Subcutaneous adipose tissue (tissue), 4 donors: Measurements from ENCODE around the gene AEBP1. TPM values are rescaled to one million over a fixed set of nuclear protein-coding genes. Genes with fewer than 3 reads are reported as not detected.

Experiments used
- total RNA-seq, 4 donors: library from RNA; depleted of rRNA; stranded (reverse); fragments of >200 nt; gene quantifications; one replicate each; pipeline ENCODE4 v1.1.0, GENCODE V29; 2016
- TF ChIP-seq, protein P1 (sequence below): fragments of 450-650 bp; IDR thresholded peaks from one replicate; pipeline ENCODE4 v1.5.1; 2016; ENCODE audit warnings: low read depth, mild to moderate bottlenecking, control low read depth, antibody characterized with exemption, moderate library complexity

AEBP1 gene
- total RNA-seq, 4 donors from 2014 or later, result 90.2 to 183 (median 162) TPM

DNA sequence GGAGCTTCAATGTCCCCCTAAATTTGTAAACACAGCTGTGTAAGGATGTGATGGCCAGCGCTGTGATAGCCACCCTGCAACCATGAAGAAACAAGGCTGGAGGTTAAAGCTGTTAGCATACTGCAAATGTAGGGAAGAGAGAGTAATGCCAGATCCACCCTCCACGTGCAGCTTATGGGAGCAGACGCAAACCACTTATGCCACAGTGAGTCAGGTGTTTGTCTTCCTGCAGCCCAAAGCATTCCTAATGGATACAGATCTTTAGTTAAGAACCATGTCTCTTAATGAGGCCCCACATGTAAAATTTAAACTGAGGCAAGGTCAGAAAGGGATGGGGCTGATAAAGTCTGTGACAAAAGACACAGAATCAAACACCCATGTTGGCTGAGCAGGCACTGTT lies 50.6 kb downstream of the AEBP1 start:
- TF ChIP-seq, protein P1, sequence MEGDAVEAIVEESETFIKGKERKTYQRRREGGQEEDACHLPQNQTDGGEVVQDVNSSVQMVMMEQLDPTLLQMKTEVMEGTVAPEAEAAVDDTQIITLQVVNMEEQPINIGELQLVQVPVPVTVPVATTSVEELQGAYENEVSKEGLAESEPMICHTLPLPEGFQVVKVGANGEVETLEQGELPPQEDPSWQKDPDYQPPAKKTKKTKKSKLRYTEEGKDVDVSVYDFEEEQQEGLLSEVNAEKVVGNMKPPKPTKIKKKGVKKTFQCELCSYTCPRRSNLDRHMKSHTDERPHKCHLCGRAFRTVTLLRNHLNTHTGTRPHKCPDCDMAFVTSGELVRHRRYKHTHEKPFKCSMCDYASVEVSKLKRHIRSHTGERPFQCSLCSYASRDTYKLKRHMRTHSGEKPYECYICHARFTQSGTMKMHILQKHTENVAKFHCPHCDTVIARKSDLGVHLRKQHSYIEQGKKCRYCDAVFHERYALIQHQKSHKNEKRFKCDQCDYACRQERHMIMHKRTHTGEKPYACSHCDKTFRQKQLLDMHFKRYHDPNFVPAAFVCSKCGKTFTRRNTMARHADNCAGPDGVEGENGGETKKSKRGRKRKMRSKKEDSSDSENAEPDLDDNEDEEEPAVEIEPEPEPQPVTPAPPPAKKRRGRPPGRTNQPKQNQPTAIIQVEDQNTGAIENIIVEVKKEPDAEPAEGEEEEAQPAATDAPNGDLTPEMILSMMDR, result no peak

DNA sequence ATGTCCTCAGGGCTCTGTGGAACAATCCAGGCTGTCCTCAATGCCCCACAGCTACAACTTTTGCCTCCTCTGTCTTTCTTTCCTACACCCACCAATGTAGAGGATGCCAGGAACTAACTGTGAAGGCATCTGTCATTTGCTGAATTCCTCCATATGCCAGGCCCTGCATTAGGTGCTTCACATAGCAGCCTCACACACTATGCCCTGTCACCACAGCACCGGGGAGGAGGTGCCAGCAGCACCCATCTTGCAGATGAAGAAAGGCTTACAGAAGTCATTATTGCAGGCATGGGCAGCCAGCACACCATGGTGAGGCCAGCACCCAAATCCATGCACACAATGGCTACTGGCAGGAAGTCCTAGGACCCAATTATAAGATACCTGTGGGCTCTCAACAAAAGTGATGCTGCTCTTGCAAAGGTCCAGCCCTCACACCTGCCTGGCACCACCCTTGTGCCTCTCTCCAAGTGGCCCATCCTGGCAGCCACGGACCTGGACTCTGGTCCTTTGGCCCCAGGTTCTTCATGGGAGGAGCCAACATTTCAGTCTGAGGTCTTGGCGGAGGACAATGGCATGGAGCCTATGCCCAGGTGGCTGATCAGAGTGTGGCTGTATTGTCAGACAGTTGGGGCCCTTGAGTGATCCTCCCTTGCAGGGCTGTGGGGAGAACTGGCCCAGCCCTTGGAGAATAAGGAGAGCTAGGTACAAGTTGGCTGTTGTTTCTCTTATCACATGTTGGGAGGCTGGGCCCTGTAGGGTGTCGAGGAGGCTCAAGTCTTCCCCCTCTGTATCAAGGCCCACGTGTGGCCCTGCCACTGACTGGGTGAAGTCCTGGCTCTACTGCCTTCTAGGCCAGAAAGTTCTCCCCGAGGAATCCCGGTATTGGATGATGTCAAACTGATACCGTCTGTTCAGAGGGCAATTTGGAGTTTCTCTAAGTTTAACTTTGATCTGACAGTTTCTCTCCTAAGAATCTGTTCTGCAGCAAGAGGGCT lies 51.3 kb downstream of the AEBP1 start:
- TF ChIP-seq, protein P1, result no peak

DNA sequence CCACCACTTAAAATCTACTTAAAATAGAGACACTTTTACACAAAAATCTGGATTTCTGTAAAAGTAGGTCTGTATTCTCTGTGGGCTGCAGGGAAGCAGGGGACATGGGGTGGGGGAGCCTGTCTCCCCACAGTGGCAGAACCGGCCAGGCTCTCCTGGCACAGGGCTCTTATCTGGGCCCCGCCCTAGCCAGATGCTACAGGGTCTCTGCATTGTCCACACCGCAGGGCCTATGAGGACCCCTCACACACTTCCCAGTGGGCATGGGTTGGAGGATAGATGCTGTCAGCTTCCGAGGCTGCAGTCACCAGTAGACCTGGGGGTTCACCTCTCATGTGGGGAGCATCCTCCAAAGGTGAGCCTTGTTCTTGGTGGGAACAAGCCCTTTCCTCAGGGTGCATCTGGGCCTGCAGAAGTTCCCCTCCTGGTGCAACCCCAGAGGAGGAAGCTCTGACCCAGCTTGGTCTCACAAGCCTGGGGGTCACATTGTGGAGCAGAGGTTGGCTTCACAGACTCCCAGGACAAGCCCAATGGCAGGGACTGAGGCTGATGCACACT lies 52.4 kb downstream of the AEBP1 start:
- TF ChIP-seq, protein P1, result no peak

DNA sequence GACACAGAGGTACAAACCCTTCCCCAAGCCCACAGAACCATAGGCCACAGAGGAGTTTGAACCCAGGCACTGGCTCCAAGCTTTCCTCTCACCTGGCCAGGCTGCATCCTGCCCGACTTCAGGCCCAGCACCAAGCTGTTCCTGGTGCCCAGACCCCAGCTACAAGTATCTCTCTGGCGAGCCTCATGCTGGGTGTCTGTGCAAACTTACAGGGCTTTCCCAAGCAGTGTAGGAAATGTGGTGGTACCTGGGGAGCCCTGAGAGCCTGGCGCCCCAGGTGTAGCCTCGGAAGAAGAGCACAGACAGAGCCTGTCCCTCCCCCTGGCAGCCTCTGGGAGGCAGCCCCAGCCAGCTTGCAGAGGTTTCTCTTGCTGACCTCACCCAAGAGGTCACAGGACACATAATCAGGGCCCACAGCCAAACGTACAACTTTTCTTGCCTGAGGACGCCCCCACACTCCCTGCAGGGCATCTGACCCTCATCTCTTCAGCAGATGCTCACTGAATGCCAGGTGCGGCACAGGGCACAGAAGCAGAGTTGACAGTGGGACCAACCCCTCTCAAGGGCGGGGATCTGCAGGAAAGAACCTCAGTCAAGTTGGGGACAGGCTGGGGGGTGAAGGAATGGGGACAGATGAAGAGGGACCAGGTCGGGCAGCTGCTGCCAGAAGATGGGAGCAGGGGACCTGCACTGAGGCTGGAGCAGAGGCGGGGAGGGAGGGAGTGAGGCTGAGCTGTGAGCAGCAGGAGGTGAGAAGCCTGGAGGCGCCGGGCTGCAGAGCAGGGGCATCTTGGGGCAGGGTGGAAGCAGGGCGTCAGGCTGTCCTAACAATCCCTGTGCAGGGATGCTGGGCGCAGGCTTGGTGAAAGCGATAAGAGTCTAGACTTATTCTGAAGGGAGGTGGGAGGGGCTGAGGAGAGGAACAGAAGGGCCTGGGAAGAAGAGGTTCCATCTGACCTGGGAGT lies 53.3 kb downstream of the AEBP1 start:
- TF ChIP-seq, protein P1, result no peak

DNA sequence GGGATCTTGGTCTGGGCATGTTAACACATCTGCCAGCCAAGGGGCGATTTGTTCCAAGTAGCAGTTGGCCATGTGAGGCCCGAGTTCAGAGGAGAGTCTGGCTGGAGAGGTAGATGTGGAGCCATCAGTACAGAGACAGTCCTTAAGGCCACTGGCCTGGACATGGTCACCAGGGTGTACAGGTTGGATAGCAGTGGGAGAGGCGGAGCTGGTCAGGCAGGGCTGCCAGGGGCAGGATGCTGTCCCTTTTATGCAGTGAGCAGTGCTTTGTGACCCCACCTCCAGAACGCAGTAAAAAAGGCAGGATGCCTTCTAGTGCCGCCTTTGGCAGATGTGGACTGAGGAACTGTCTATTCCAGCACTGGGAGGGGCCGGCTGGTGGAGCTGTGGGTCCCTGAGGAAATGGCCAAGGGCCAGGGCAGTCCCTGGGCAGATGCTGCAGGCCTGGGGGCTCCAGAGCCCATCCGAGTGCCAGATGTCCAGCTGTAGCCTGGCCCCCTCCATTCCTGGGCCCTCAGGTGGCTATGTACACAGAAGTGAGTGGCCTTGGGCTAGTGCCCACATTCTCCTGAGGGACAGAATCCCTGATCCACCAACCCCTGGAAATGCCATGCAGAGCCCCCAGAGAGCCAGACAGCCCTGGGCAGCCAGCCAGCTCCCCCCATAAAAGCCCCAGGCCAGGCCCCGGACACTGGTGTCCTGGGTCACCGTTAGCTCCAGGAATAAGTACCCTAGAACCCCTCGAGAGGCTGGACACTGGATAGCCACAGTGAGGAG lies 54.1 kb downstream of the AEBP1 start:
- TF ChIP-seq, protein P1, result no peak

DNA sequence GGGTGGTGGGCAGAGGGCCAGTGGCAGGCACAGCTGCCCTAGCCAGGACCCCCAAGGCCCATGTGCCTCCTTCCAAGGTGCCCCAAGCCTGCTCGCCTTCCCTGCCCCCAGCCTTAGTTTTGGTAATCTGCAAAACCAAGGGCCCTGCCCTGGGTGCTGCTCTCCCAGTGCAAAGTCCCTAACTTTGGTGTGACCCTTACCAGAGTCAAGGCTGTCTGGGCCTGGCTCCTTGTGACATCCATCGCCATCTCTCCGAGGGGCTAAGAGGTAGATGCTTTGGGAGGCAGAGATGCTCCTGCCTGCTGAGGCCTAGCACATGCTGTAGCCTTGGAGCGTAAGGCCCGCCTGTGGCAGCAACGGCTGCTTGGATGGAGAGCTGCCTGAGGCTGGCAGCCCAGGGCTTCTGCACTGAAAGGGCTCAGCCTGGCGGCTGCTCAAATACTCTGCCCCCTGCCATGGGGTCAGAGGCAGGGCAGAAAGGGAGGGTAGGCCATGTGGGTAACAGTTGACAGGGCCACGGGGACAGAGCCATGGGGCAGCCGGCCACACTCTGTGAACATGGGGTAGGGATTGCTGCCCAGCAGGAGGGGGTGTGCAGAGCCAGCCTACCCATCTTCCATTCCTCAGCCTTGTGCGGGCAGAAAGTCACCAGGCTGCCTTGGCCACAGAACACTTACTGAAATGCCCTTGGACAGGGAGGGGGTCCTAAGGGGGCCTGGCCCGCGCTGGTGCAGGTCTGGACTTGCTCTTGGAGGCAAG lies 54.9 kb downstream of the AEBP1 start:
- TF ChIP-seq, protein P1, result no peak
